Activated CD4-positive, alpha-beta memory T cell treated with anti-CD3 and anti-CD28 coated beads, Interleukin-2, amount 10 ng/mL, durations not matched to agents 7 days and 5 days (primary cell): Measurements from ENCODE around the gene CLIC5. TPM values are rescaled to one million over a fixed set of nuclear protein-coding genes. Genes with fewer than 3 reads are reported as not detected.

ENCODE experiments used
- CTCF ChIA-PET: fragments of 350-600 bp; sonication (Branson Sonifier 250); formaldehyde crosslinking; loops from one replicate; lab custom pipeline; 2021; ENCODE audit warnings: antibody characterized with exemption, inconsistent platforms; lab: Charles Lee
- POLR2A ChIA-PET: fragments of 350-600 bp; sonication (Branson Sonifier 250); formaldehyde crosslinking; loops from one replicate; lab custom pipeline; 2021; ENCODE audit warnings: antibody characterized with exemption; lab: Charles Lee
- DNase-seq: peaks from one replicate; pipeline ENCODE4 v3.0.0-alpha.2; 2020
- H3K27ac Mint-ChIP-seq: one replicate; pipeline ENCODE4 v1.8.0; 2021; ENCODE audit warnings: mild to moderate bottlenecking, mixed read lengths
- H3K27me3 Mint-ChIP-seq: one replicate; pipeline ENCODE4 v1.8.0; 2021; ENCODE audit warnings: mixed read lengths
- H3K36me3 Mint-ChIP-seq: one replicate; pipeline ENCODE4 v1.8.0; 2021; ENCODE audit warnings: low read depth, mixed read lengths
- H3K4me1 Mint-ChIP-seq: one replicate; pipeline ENCODE4 v1.8.0; 2021; ENCODE audit warnings: mixed read lengths
- H3K4me3 Mint-ChIP-seq: one replicate; pipeline ENCODE4 v1.8.0; 2021; ENCODE audit warnings: mild to moderate bottlenecking, mixed read lengths
- H3K9me3 Mint-ChIP-seq: one replicate; pipeline ENCODE4 v1.8.0; 2021; ENCODE audit warnings: mixed read lengths
- total RNA-seq, 2 experiments: library from RNA; stranded (reverse); gene quantifications; one replicate each; pipeline ENCODE4 v1.2.3, GENCODE V29; 2021

Gene CLIC5
- total RNA-seq: 1 to 10 TPM; 7.4 to 8.4 TPM

DNA sequence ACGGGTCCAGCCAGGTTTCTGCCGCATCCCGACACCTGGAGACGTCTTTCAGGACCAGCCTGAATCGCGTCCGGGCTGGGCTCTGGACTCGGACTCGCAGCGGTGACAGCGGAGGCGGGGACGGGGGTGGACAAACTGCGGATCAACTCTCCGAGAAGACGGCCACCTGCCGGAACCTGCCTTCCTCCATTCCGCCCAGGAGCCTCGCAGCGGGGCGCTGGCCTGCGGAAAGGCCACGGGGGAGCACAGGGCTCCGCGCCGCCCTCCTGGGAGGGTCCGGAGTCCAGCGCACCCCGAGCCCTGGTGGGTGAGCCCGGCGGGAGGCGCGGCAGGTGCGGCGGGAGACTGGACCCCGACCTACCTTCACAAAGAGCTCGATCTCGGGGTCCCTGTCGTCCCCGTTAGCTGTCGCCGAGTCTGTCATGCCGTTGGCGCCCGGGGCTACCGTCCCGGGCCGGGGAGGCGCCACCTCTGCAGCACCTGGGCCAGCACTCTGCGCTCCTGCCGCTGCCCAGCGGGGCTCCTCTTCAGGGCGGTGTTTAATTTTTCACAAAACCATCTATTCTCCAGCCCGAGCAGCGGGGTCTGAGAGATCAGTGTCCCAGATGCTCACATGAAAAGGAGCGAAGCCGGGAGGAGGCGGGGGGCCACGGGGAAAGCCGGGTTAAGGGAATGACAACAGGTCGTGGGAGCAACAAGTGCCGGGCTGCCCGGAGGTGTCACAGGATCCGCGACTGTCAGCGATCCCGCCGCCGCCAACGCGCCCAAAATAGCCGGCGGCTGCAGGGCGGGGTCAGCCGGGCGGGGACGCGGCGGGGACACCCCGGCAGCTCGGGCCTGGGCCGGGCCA is at the start of gene CLIC5:
Gene CLIC5 (minus strand): TSS at position 742 of the 850 bp plus-strand sequence. CDS start 318 bp downstream, at position 424.
- H3K27ac Mint-ChIP-seq: peak within 1 kb of the TSS; percentile 66
- POLR2A ChIA-PET: interaction anchor here (1.4 to 2.3 kb wide), 3 partner anchors 25 to 307 kb away, joined by 3 to 7 read pairs (median 5); no protein-coding TSS in a partner anchor
- peaks cover 6% of the 10 kb centered on the region for H3K36me3 Mint-ChIP-seq
- peak; percentile 43 for DNase-seq
- peaks cover 20% of the 10 kb centered on the region for H3K27me3 Mint-ChIP-seq
- peaks cover 3% of the 10 kb centered on the region for H3K9me3 Mint-ChIP-seq
- peak within 1 kb of the TSS; percentile 85 for H3K4me3 Mint-ChIP-seq
- H3K4me1 Mint-ChIP-seq: peaks cover 54% of the 10 kb centered on the region
- CTCF ChIA-PET: interaction anchor here (1.2 kb wide), 1 partner anchor 85 kb away, joined by 3 read pairs; no protein-coding TSS in a partner anchor

DNA sequence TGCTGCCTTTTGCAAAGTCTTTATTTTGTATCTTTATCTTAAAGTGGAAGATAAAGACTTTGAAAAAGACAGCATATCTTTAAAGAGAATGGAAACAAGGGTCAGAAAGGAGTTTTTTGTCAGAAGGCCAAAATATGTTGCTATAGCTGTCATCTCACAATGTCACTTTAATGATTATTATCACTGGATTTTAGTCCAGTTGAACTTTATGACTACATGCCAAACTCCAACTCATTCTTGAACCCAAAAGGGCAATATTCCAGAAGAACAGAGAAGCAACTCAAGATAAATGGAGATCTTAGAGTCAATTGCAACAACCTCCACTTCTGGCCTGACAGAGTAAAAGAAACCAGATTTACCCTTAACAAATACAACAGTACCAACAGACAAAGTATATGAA is 47.3 kb upstream of the CLIC5 start:
- CTCF ChIA-PET: no interaction called here

DNA sequence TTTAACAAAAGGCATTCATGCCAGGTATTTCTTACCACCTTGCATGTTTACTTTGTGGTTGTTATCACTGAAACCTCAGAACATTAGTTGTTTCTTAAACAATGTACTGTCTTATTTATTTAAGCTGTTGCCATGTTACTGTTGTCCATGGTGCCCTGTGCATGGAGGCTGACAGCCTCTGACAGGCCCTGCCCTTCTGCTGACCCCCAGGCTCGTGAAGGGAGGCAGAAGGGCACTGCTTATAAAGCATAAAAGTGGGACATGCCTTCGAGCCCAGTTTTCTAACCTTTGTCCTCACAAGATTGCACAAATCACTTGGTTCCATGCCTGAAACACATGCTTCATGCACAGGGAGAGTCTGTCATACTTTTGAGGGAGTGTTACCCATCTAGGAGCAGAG is 46.7 kb upstream of the CLIC5 start:
- POLR2A ChIA-PET: interaction anchor here (0.7 kb wide), 1 partner anchor 37 kb away, joined by 3 read pairs; no protein-coding TSS in a partner anchor
- CTCF ChIA-PET: no interaction called here
- DNase-seq: no peak
- no peak overlapping the region for H3K27ac Mint-ChIP-seq
- no peaks in the 10 kb centered on the region for H3K4me1 Mint-ChIP-seq
- peaks cover 22% of the 10 kb centered on the region for H3K27me3 Mint-ChIP-seq
- no peaks in the 10 kb centered on the region for H3K9me3 Mint-ChIP-seq
- no peaks in the 10 kb centered on the region for H3K36me3 Mint-ChIP-seq
- H3K4me3 Mint-ChIP-seq: no peak overlapping the region

More for the DNA sequence above, 47.3 kb upstream of the CLIC5 start:
- DNase-seq: no peak
- H3K27me3 Mint-ChIP-seq: peaks cover 19% of the 10 kb centered on the region
- no peak overlapping the region for H3K27ac Mint-ChIP-seq
- no peaks in the 10 kb centered on the region for H3K4me1 Mint-ChIP-seq
- no peak overlapping the region for H3K4me3 Mint-ChIP-seq
- H3K36me3 Mint-ChIP-seq: no peaks in the 10 kb centered on the region
- H3K9me3 Mint-ChIP-seq: no peaks in the 10 kb centered on the region
- POLR2A ChIA-PET: no interaction called here

DNA sequence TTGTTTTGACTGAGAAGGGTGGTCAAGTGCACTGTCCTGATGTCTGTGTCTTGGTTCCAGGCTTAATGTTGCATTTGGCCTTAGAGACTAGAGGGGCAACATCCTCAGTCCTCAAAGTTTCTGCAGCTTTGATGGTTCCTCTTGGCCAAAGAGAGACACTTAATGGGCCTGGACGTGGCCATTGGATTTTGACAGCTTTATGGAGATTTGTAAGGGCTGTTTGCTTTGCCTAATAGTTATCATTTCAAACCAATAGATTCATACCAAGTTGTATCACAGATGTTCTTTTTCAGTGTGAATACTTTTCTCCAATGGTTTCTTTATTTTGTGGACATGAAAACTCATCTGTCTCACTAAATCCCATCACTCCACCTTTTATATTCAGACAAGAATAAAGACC is 45.8 kb upstream of the CLIC5 start:
- H3K9me3 Mint-ChIP-seq: no peaks in the 10 kb centered on the region
- H3K27ac Mint-ChIP-seq: no peak overlapping the region
- H3K4me1 Mint-ChIP-seq: no peaks in the 10 kb centered on the region
- POLR2A ChIA-PET: interaction anchor here (0.7 kb wide), 1 partner anchor 36 kb away, joined by 3 read pairs; no protein-coding TSS in a partner anchor
- H3K27me3 Mint-ChIP-seq: peaks cover 18% of the 10 kb centered on the region
- CTCF ChIA-PET: no interaction called here
- no peak overlapping the region for H3K4me3 Mint-ChIP-seq
- no peak for DNase-seq
- H3K36me3 Mint-ChIP-seq: no peaks in the 10 kb centered on the region

DNA sequence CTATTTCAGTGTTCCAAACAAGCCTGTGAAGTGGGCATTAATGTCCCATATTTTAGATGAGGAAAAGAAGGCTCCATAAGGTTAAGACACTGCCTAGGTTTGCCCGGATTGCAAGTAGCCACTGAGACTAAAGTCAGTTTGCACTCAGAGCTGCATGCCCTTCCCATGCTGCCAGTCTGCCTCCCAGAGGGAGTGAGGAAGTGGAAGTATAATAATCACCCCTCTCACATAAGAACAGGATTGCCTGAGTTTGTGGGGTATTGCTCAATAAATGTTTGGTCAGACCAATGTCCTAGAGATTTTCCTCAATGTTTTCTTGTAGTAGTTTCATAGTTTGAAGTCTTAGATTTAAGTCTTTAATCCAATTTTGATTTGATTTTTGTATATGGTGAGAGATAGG is 43.9 kb upstream of the CLIC5 start:
- H3K4me3 Mint-ChIP-seq: no peak overlapping the region
- no peaks in the 10 kb centered on the region for H3K4me1 Mint-ChIP-seq
- peaks cover 9% of the 10 kb centered on the region for H3K27me3 Mint-ChIP-seq
- H3K9me3 Mint-ChIP-seq: peaks cover 3% of the 10 kb centered on the region
- no peak overlapping the region for H3K27ac Mint-ChIP-seq
- no peak for DNase-seq
- H3K36me3 Mint-ChIP-seq: no peaks in the 10 kb centered on the region
- ChIA-PET POLR2A (no interaction called here), CTCF (no interaction called here)

DNA sequence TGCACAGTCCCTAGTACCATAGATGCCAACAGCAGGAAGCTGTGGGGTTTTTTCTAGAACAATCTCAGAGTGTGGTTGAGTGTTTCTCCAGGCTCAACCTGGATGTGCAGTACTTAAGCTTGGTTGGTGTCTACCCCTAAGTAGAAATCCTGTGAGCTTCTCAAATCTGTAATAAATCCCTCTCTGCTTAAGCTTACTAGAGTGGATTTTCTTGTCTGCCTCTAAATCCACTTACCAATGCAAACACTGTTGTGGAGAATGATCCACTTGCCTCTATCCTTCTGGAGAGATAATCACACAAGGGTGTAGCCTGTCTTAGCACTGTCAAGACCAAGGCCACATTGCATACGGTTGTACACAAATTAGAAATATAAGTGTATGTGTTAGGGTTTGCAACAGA is 43.3 kb upstream of the CLIC5 start:
- POLR2A ChIA-PET: no interaction called here
- CTCF ChIA-PET: no interaction called here

DNA sequence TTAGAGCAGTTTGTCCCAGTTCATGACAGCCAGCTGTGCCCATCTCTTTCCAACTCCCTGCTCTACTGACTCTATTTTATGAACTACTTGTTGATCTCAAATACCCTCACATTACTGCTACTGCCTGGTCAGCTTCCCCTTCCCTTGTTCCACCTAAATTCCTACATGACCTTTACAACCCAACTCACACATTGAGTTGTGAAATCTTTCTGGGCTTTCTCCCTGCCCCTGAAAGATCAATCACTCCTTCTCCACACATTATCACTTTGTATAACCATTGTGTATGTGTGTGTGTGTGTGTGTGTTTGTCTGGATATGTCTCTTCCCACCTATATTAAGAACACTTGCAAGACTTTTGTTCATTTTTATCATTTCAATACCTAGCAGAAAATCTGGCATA is 42.1 kb upstream of the CLIC5 start:
- peaks cover 13% of the 10 kb centered on the region for H3K4me1 Mint-ChIP-seq
- ChIA-PET POLR2A (no interaction called here), CTCF (no interaction called here)
- H3K36me3 Mint-ChIP-seq: no peaks in the 10 kb centered on the region
- DNase-seq: no peak
- H3K27me3 Mint-ChIP-seq: peaks cover 5% of the 10 kb centered on the region
- no peak overlapping the region for H3K4me3 Mint-ChIP-seq
- peaks cover 3% of the 10 kb centered on the region for H3K9me3 Mint-ChIP-seq
- no peak overlapping the region for H3K27ac Mint-ChIP-seq

More for the DNA sequence above, 43.3 kb upstream of the CLIC5 start:
- H3K4me1 Mint-ChIP-seq: peaks cover 3% of the 10 kb centered on the region
- H3K36me3 Mint-ChIP-seq: no peaks in the 10 kb centered on the region
- H3K27ac Mint-ChIP-seq: no peak overlapping the region
- peaks cover 9% of the 10 kb centered on the region for H3K27me3 Mint-ChIP-seq
- peaks cover 3% of the 10 kb centered on the region for H3K9me3 Mint-ChIP-seq
- no peak for DNase-seq
- H3K4me3 Mint-ChIP-seq: no peak overlapping the region

DNA sequence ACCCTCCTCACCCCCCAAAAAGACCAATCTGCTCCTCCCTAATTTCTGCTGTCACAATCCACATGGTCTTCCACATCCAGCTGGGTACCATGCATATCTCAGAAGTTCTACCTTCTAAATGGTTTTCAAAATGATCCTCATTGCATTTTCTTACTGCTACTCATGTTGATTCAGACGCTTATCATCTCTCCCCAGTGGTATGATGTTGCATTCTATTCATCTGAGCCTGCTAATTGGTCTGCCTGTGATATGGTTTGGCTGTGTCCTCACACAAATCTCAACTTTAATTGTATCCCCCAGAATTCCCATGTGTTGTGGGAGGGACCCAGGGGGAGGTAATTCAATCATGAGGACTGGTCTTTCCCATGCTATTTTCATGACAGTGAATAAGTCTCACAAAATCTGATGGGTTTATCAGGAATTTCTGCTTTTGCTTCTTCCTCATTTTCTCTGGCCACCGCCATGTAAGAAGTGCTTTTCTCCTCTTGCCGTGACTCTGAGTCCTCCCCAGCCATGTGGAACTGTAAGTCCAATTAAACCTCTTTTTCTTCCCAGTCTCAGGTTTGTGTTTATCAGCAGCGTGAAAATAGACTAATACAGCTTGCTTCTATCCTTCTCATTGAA is 41.4 kb upstream of the CLIC5 start:
- POLR2A ChIA-PET: no interaction called here
- no peak overlapping the region for H3K4me3 Mint-ChIP-seq

DNA sequence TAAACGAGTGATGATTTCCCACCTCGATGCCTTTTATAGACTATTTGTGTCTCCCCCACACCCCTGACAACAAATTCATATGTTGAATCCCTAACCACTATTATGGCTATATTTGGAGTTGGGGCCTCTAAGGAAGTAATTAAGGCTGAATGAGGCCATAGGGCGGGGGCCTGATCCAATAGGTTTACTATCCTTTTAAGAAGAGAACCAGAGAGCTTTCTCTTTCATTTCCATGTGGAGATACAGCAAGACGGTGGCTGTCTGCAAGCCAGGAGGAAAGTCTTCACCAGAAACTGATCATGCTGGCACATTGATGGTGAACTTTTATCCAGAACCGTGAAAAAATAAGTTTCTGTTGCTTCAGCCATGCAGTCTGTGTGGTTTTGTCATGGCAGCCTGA is 38.9 kb upstream of the CLIC5 start:
- Mint-ChIP-seq H3K27me3 (peaks cover 5% of the 10 kb centered on the region), H3K4me3 (no peak overlapping the region), H3K36me3 (no peaks in the 10 kb centered on the region), H3K27ac (no peak overlapping the region), H3K9me3 (peaks cover 3% of the 10 kb centered on the region), H3K4me1 (peaks cover 15% of the 10 kb centered on the region)
- DNase-seq: no peak
- ChIA-PET CTCF (no interaction called here), POLR2A (no interaction called here)

More for the DNA sequence above, 41.4 kb upstream of the CLIC5 start:
- Mint-ChIP-seq H3K9me3 (peaks cover 3% of the 10 kb centered on the region), H3K27ac (no peak overlapping the region), H3K36me3 (no peaks in the 10 kb centered on the region), H3K27me3 (peaks cover 5% of the 10 kb centered on the region), H3K4me1 (peaks cover 15% of the 10 kb centered on the region)
- CTCF ChIA-PET: no interaction called here
- no peak for DNase-seq

DNA sequence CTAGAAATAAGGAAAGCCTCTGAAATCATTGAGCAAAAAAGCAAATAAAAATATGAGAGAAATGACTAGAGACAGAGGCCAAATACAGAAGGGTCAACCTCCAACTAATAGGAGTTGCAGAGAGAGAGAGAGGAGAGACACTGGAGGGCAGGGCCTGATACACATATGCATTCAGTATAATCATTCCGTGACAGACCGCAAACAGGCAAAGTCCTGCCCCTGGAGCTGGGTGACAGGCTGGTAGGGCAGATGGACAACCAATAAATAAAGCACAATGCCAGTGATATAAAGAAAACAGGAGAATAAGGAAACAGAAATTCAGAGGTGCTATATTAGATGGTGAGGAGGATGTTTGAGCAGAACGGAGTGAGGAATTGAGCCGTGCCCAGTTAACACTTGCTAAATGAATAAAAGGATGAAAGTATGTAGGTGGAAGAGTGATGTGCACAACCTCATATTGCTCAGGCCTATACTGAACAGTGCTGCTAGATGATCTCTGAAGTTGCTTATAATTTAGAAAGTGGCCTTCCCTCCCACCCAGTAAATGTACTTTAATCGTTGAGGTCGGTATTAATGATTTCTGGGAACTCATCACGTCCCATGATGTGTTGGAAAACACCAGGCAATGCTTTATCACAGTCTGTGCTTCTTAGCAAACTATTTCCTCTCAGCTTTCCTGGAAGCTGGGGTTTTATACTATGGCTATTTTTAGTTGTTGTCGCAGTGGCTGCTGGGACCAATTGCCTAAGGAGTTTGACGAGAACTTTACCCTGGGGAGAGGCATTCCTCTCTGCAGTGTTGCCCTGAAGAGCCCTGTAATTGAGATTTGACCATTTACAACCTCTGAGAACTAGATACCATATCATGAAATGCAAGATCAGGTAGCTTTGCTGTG is 37.6 kb upstream of the CLIC5 start:
- Mint-ChIP-seq H3K27ac (no peak overlapping the region), H3K27me3 (peaks cover 5% of the 10 kb centered on the region), H3K4me1 (peaks cover 15% of the 10 kb centered on the region), H3K4me3 (no peak overlapping the region), H3K36me3 (no peaks in the 10 kb centered on the region), H3K9me3 (peaks cover 3% of the 10 kb centered on the region)
- no peak for DNase-seq
- POLR2A ChIA-PET: interaction anchor here (1.1 kb wide), 1 partner anchor 39 kb away, joined by 3 read pairs; no protein-coding TSS in a partner anchor
- CTCF ChIA-PET: interaction anchor here (0.6 kb wide), 2 partner anchors 37 to 109 kb away, joined by 3 to 6 read pairs; no protein-coding TSS in a partner anchor

DNA sequence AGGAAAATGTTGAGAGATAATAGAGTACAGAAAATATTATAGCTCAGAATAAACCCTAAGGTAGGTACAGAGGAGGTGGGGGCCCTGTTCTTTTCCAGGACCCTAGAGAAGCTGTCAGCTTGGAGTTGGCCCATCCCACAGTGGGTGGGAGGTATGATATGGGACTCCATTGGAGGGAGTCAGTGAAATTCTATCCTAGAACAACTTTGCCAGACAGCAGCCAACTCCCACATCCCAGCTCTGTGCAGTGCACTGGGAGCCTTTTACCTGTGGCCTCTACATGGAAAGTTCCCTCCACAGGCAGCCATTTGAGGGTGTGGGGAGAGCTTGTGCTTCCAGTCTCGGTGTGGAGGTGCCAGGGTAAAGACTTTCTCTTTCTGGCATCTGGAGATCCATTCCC is 36.8 kb upstream of the CLIC5 start:
- Mint-ChIP-seq H3K9me3 (peaks cover 3% of the 10 kb centered on the region), H3K27me3 (no peaks in the 10 kb centered on the region), H3K4me3 (no peak overlapping the region), H3K36me3 (no peaks in the 10 kb centered on the region), H3K4me1 (peaks cover 15% of the 10 kb centered on the region), H3K27ac (no peak overlapping the region)
- CTCF ChIA-PET: interaction anchor here (0.6 kb wide), 1 partner anchor 38 kb away, joined by 3 read pairs; no protein-coding TSS in a partner anchor
- no peak for DNase-seq
- POLR2A ChIA-PET: no interaction called here

DNA sequence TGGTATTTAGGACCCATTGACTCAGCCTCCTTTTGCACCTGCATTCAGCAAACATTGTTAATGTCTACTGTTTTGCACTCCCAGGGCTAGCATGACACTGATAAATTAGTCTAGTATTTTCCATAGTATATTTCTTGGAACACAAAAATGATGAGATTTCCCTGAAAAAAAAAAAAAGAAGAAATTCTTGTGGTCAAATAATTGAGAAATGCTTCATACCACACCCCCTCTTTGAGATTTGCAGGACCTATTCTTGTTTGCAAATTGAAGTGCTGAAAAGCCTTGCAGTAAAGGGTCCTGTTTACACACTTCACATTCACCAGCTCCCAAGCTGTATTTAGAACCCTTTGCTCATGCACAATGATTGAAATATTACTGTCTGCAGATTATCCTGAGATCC is 36.3 kb upstream of the CLIC5 start:
- CTCF ChIA-PET: no interaction called here
- no peak for DNase-seq
- POLR2A ChIA-PET: no interaction called here
- no peak overlapping the region for H3K27ac Mint-ChIP-seq
- no peaks in the 10 kb centered on the region for H3K36me3 Mint-ChIP-seq
- peaks cover 15% of the 10 kb centered on the region for H3K4me1 Mint-ChIP-seq
- H3K4me3 Mint-ChIP-seq: no peak overlapping the region
- no peaks in the 10 kb centered on the region for H3K27me3 Mint-ChIP-seq
- H3K9me3 Mint-ChIP-seq: peaks cover 3% of the 10 kb centered on the region
